Ascending aorta (tissue), 2 donors: Measurements from ENCODE around the gene ASPA. TPM values are rescaled to one million over a fixed set of nuclear protein-coding genes. Genes with fewer than 3 reads are reported as not detected.
"Not testable (repeated sequence)": the region's sequence is repeated elsewhere in the genome, so short reads cannot be mapped to it uniquely, and the experiment has no call there.

Source experiments
- DNase-seq, 2 donors: peaks; one replicate each; pipeline ENCODE4 v3.0.0-alpha.2; 2019; ENCODE audit warnings: low spot score in 2 of 2
- H3K27ac ChIP-seq, 2 donors: fragments of 200-600 bp; sonication (generic); one replicate each; pipeline ENCODE4 v1.5.1; 2016 to 2017; ENCODE audit warnings: mild to moderate bottlenecking in 1 of 2
- H3K27me3 ChIP-seq: fragments of 200-600 bp; sonication (generic); one replicate; pipeline ENCODE4 v1.5.1; 2017
- H3K36me3 ChIP-seq, 2 donors: fragments of 200-600 bp; sonication (generic); one replicate each; pipeline ENCODE4 v1.5.1; 2016
- H3K4me1 ChIP-seq, 2 donors: fragments of 200-600 bp; sonication (generic); one replicate each; pipeline ENCODE4 v1.5.1; 2016 to 2017; ENCODE audit warnings: mild to moderate bottlenecking in 1 of 2
- H3K4me3 ChIP-seq, 2 donors: fragments of 200-600 bp; sonication (generic); one replicate each; pipeline ENCODE4 v1.5.1; 2016 to 2017; ENCODE audit warnings: mild to moderate bottlenecking in 1 of 2
- H3K9me3 ChIP-seq, 2 donors: fragments of 200-600 bp; sonication (generic); one replicate each; pipeline ENCODE4 v1.5.1; 2016
- CTCF ChIP-seq, 3 experiments: fragments of 200-600 bp in 2 of 3; fragments of 450-650 bp in 1 of 3; sonication (generic) in 2 of 3; IDR thresholded peaks; one replicate each; pipeline ENCODE4 v1.5.1; 2016 to 2019; ENCODE audit warnings: antibody characterized with exemption in 3 of 3, mild to moderate bottlenecking in 1 of 3, moderate library complexity in 1 of 3
- intact Hi-C: fragments of 100-400 bp; cut with DNase I; formaldehyde crosslinking; loops from one replicate; pipeline ENCODE4 v1.15.1; 2023
- total RNA-seq: library from RNA; depleted of rRNA; stranded (reverse); fragments of >200 nt; gene quantifications from one replicate; pipeline ENCODE4 v1.1.0, GENCODE V29; 2016

The ASPA gene
- total RNA-seq, 1 donor from 2014 or later: 0.11 TPM

GRCh38 chr17:3510090-3510489 is 34.3 kb downstream of the ASPA start:
- no peaks in the 10 kb centered on the region for H3K27me3 ChIP-seq
- no peaks in the 10 kb centered on the region for H3K36me3 ChIP-seq
- no peak overlapping the region for H3K4me3 ChIP-seq
- intact Hi-C loops: no loop called here
- DNase-seq: no peak
- no peak overlapping the region for H3K27ac ChIP-seq
- peaks cover 7 to 14% of the 10 kb centered on the region in 2 donors for H3K4me1 ChIP-seq
- no peak for TF ChIP-seq CTCF (IDR thresholded peaks at IDR 0.05)
- H3K9me3 ChIP-seq: no peaks in the 10 kb centered on the region

- Histone ChIP-seq H3K4me1 (peaks cover 7 to 14% of the 10 kb centered on the region in 2 donors), H3K9me3 (no peaks in the 10 kb centered on the region), H3K27ac (peak overlapping the region; percentile 59 to 87), H3K4me3 (no peak overlapping the region), H3K36me3 (no peaks in the 10 kb centered on the region), H3K27me3 (no peaks in the 10 kb centered on the region)
- DNase-seq: no peak
- intact Hi-C loops: no loop called here
- TF ChIP-seq CTCF (IDR thresholded peaks at IDR 0.05): no peak
Observed at GRCh38 chr17:3511852-3512504, 36.2 kb downstream of the ASPA start.

GRCh38 chr17:3512505-3513171 is 36.8 kb downstream of the ASPA start:
- Histone ChIP-seq H3K4me1 (peaks cover 7 to 14% of the 10 kb centered on the region in 2 donors), H3K4me3 (peak overlapping the region in 1 of 2 donors; percentile 51), H3K36me3 (no peaks in the 10 kb centered on the region), H3K27me3 (no peaks in the 10 kb centered on the region), H3K9me3 (no peaks in the 10 kb centered on the region), H3K27ac (peak overlapping the region; percentile 59 to 87)
- intact Hi-C loops: no loop called here
- DNase-seq: peak in 1 of 2 donors; percentile 83
- no peak for TF ChIP-seq CTCF (IDR thresholded peaks at IDR 0.05)

- no peak for TF ChIP-seq CTCF (IDR thresholded peaks at IDR 0.05)
- H3K4me3 ChIP-seq: peak overlapping the region in 1 of 2 donors; percentile 51
- no peak for DNase-seq
Observed at GRCh38 chr17:3513305-3514035, 37.7 kb downstream of the ASPA start.

GRCh38 chr17:3514167-3514566 is 38.4 kb downstream of the ASPA start:
- H3K9me3 ChIP-seq, H3K27me3 ChIP-seq, DNase-seq, H3K27ac ChIP-seq, H3K4me3 ChIP-seq, H3K36me3 ChIP-seq, intact Hi-C loops: not testable (repeated sequence)
- H3K4me1 ChIP-seq: peaks cover 7 to 14% of the 10 kb centered on the region in 2 donors

More at GRCh38 chr17:3513305-3514035, 37.7 kb downstream of the ASPA start:
- intact Hi-C loops: no loop called here
- Histone ChIP-seq H3K27me3 (no peaks in the 10 kb centered on the region), H3K27ac (peak overlapping the region; percentile 59 to 87), H3K9me3 (no peaks in the 10 kb centered on the region), H3K36me3 (no peaks in the 10 kb centered on the region), H3K4me1 (peaks cover 7 to 14% of the 10 kb centered on the region in 2 donors)

GRCh38 chr17:3514873-3515272 is 39.1 kb downstream of the ASPA start:
- H3K27me3 ChIP-seq: no peaks in the 10 kb centered on the region
- no peak for TF ChIP-seq CTCF (IDR thresholded peaks at IDR 0.05)
- H3K36me3 ChIP-seq: no peaks in the 10 kb centered on the region
- H3K9me3 ChIP-seq: no peaks in the 10 kb centered on the region
- intact Hi-C loops: no loop called here
- peaks cover 7 to 14% of the 10 kb centered on the region in 2 donors for H3K4me1 ChIP-seq
- no peak overlapping the region for H3K4me3 ChIP-seq
- DNase-seq: no peak
- H3K27ac ChIP-seq: no peak overlapping the region

GRCh38 chr17:3519472-3519871 is 43.7 kb downstream of the ASPA start:
- intact Hi-C loops, H3K4me1 ChIP-seq, H3K36me3 ChIP-seq, H3K4me3 ChIP-seq, H3K27ac ChIP-seq, H3K9me3 ChIP-seq, DNase-seq, H3K27me3 ChIP-seq: not testable (repeated sequence)
